CD4-positive, alpha-beta T cell treated with Interleukin-15 for 1 hour (primary cell): ENCODE data around the gene FAT1.

Experiments
- DNase-seq: peaks from one replicate; pipeline ENCODE4 v3.0.0-alpha.2; 2020

The FAT1 gene

GRCh38 chr4:186554539-186554913 is 169.1 kb downstream of the FAT1 start:
- no peak for DNase-seq

GRCh38 chr4:186553717-186554116 is 169.9 kb downstream of the FAT1 start:
- DNase-seq, result no peak

- DNase-seq, result no peak
These were observed 171.8 kb downstream of the FAT1 start for GRCh38 chr4:186551849-186552248.

GRCh38 chr4:186545436-186545835 is 178.2 kb downstream of the FAT1 start:
- no peak for DNase-seq

- DNase-seq, result no peak
These were observed 180.4 kb downstream of the FAT1 start for GRCh38 chr4:186543206-186543605.

GRCh38 chr4:186541801-186542200 is 181.9 kb downstream of the FAT1 start:
- DNase-seq, result no peak

GRCh38 chr4:186537843-186538521 is 185.7 kb downstream of the FAT1 start:
- no peak for DNase-seq
